NCI-H1105 (cell line): Measurements from ENCODE around the gene BOLA2B.

Source experiments
- DNase-seq: peaks from one replicate; lab custom pipeline; 2025; lab: John Stamatoyannopoulos, UW

BOLA2B gene

GRCh38 chr16:30143347-30143702 lies 50.1 kb downstream of the BOLA2B start:
- DNase-seq: no peak
